Upper lobe of right lung (tissue), 1 donor: ENCODE data around the gene MORN5. TPM values are rescaled to one million over a fixed set of nuclear protein-coding genes. Genes with fewer than 3 reads are reported as not detected.

ENCODE experiments used
- ATAC-seq: fragments of 200-7000 bp; cut with Tn5 transposase; one replicate; pipeline ENCODE4 v1.9.1; 2020; ENCODE audit warnings: mild to moderate bottlenecking, moderate library complexity
- DNase-seq: peaks from one replicate; pipeline ENCODE4 v3.0.0-alpha.2; 2020
- H3K27ac ChIP-seq: fragments of 200-600 bp; one replicate; pipeline ENCODE4 v1.8.0; 2022
- H3K27me3 ChIP-seq: fragments of 200-600 bp; one replicate; pipeline ENCODE4 v1.8.0; 2022; ENCODE audit warnings: mild to moderate bottlenecking
- H3K36me3 ChIP-seq: fragments of 200-600 bp; one replicate; pipeline ENCODE4 v1.8.0; 2022
- H3K4me1 ChIP-seq: fragments of 200-600 bp; one replicate; pipeline ENCODE4 v1.8.0; 2022
- H3K4me3 ChIP-seq: fragments of 200-600 bp; one replicate; pipeline ENCODE4 v1.8.0; 2022; ENCODE audit warnings: mild to moderate bottlenecking
- H3K9me3 ChIP-seq: fragments of 200-600 bp; one replicate; pipeline ENCODE4 v1.8.0; 2022
- CTCF ChIP-seq: fragments of 200-600 bp; IDR thresholded peaks from one replicate; pipeline ENCODE4 v1.8.0; 2022; ENCODE audit warnings: antibody characterized with exemption
- intact Hi-C: fragments of 100-400 bp; cut with DNase I; formaldehyde crosslinking; loops from one replicate; pipeline ENCODE4 v1.11.0; 2022
- microRNA-seq: library from miRNA; unstranded; fragments of <30 nt; microRNA quantifications from one replicate; pipeline ENCODE4 v1.2.0, GENCODE V29; 2020; ENCODE audit warnings: borderline microRNAs expressed
- total RNA-seq: library from RNA; stranded (reverse); fragmentation: NEBNext Ultra II Directional; extraction: Animal tissue kit (Norgen Biotek cat#: 25700); gene quantifications from one replicate; pipeline ENCODE4 v1.2.1, GENCODE V29; 2021
- donor health status: DM: no; HTN: yes; CAD: no; lungs with severe emphysema.

Gene MORN5
- total RNA-seq, 1 donor from 2014 or later: not detected

GRCh38 chr9:122236681-122237080, 77.0 kb downstream of the MORN5 start:
- ATAC-seq (no peak), DNase-seq (no peak)
- Histone ChIP-seq H3K4me3 (no peak overlapping the region), H3K36me3 (peaks cover 32% of the 10 kb centered on the region), H3K4me1 (no peaks in the 10 kb centered on the region), H3K9me3 (no peaks in the 10 kb centered on the region), H3K27ac (no peak overlapping the region), H3K27me3 (no peaks in the 10 kb centered on the region)
- TF ChIP-seq CTCF: no peak
- intact Hi-C loops: no loop called here

- H3K4me3 ChIP-seq: no peak overlapping the region
- intact Hi-C loops: no loop called here
- no peaks in the 10 kb centered on the region for H3K4me1 ChIP-seq
- H3K9me3 ChIP-seq: no peaks in the 10 kb centered on the region
- H3K27ac ChIP-seq: no peak overlapping the region
- ATAC-seq: no peak
- TF ChIP-seq CTCF: no peak
- peaks cover 62% of the 10 kb centered on the region for H3K36me3 ChIP-seq
- no peaks in the 10 kb centered on the region for H3K27me3 ChIP-seq
- no peak for DNase-seq
Observed at GRCh38 chr9:122239722-122240121, 80.0 kb downstream of the MORN5 start.

- ATAC-seq (no peak), DNase-seq (no peak)
- intact Hi-C loops: no loop called here
- no peak for TF ChIP-seq CTCF
- no peak overlapping the region for H3K4me3 ChIP-seq
- no peaks in the 10 kb centered on the region for H3K4me1 ChIP-seq
- no peak overlapping the region for H3K27ac ChIP-seq
- peaks cover 99% of the 10 kb centered on the region for H3K36me3 ChIP-seq
- no peaks in the 10 kb centered on the region for H3K9me3 ChIP-seq
- no peaks in the 10 kb centered on the region for H3K27me3 ChIP-seq
Observed at GRCh38 chr9:122244349-122244748, 84.6 kb downstream of the MORN5 start.

GRCh38 chr9:122246666-122247065, 87.0 kb downstream of the MORN5 start:
- intact Hi-C loops: no loop called here
- Histone ChIP-seq H3K36me3 (peaks cover 100% of the 10 kb centered on the region), H3K27ac (no peak overlapping the region)

GRCh38 chr9:122248448-122248865, 88.7 kb downstream of the MORN5 start:
- Histone ChIP-seq H3K4me1 (no peaks in the 10 kb centered on the region), H3K27me3 (no peaks in the 10 kb centered on the region), H3K27ac (no peak overlapping the region), H3K36me3 (peaks cover 97% of the 10 kb centered on the region), H3K9me3 (no peaks in the 10 kb centered on the region), H3K4me3 (no peak overlapping the region)
- DNase-seq (no peak), ATAC-seq (no peak)
- intact Hi-C loops: no loop called here
- no peak for TF ChIP-seq CTCF

More at GRCh38 chr9:122246666-122247065, 87.0 kb downstream of the MORN5 start:
- DNase-seq: no peak
- Histone ChIP-seq H3K9me3 (no peaks in the 10 kb centered on the region), H3K27me3 (no peaks in the 10 kb centered on the region), H3K4me3 (no peak overlapping the region), H3K4me1 (no peaks in the 10 kb centered on the region)
- ATAC-seq: no peak
- TF ChIP-seq CTCF: no peak

Small RNA genes within 50 kb of the gene (microRNA-seq; reads per million reads assigned to microRNA genes)
- gene MIR4478: not detected

Other genes starting within 250 kb of the MORN5 start
- gene TTLL11, start 66.6 kb upstream of the MORN5 start, total RNA-seq: 10.7 TPM
- gene NDUFA8, start 129 bp upstream of the MORN5 start, total RNA-seq: 41.5 TPM
- gene LHX6, start 69.0 kb downstream of the MORN5 start, total RNA-seq: 16.9 TPM
- 17.5 TPM for gene RBM18, start 104.9 kb downstream of the MORN5 start, total RNA-seq
- 31.9 TPM for gene MRRF, start 105.0 kb downstream of the MORN5 start, total RNA-seq
- gene PTGS1, start 211.1 kb downstream of the MORN5 start, total RNA-seq: 16.4 TPM